Progenitor cell of endocrine pancreas (in vitro differentiated cells): ENCODE results near the gene IGF2BP3. TPM values are rescaled to one million over a fixed set of nuclear protein-coding genes. Genes with fewer than 3 reads are reported as not detected.
"Not testable (repeated sequence)": the region's sequence is repeated elsewhere in the genome, so short reads cannot be mapped to it uniquely, and the experiment has no call there.

Experiments
- DNase-seq: peaks from one replicate; pipeline ENCODE4 v3.0.0; 2021; ENCODE audit warnings: low spot score; ENCODE audit not compliant: unreplicated experiment
- H3K27ac Mint-ChIP-seq: 2 replicates; pipeline ENCODE4 v1.8.0; 2021; ENCODE audit warnings: mild to moderate bottlenecking, moderate library complexity, mixed read lengths
- H3K27me3 Mint-ChIP-seq: 2 replicates; pipeline ENCODE4 v1.8.0; 2021; ENCODE audit warnings: mixed read lengths
- H3K36me3 Mint-ChIP-seq: 2 replicates; pipeline ENCODE4 v1.8.0; 2022; ENCODE audit warnings: mixed read lengths; ENCODE audit not compliant: insufficient read depth
- H3K4me1 Mint-ChIP-seq: 2 replicates; pipeline ENCODE4 v1.8.0; 2021; ENCODE audit warnings: low read depth, mixed read lengths
- H3K4me3 Mint-ChIP-seq: 2 replicates; pipeline ENCODE4 v1.8.0; 2021; ENCODE audit warnings: low read depth, mild to moderate bottlenecking, moderate library complexity, mixed read lengths
- H3K9me3 Mint-ChIP-seq: 2 replicates; pipeline ENCODE4 v1.8.0; 2021; ENCODE audit warnings: low read depth, mixed read lengths
- CTCF ChIP-seq: fragments of 200-600 bp; sonication (generic); IDR thresholded peaks from one replicate; pipeline ENCODE4 v1.5.0; 2021; ENCODE audit warnings: antibody characterized with exemption, mild to moderate bottlenecking; ENCODE audit not compliant: unreplicated experiment
- total RNA-seq: library from RNA; stranded (reverse); gene quantifications from 2 replicates; pipeline ENCODE4 v1.2.1, GENCODE V29; 2021

IGF2BP3 gene
- total RNA-seq, 1 donor from 2014 or later = 96.9 TPM

GRCh38 chr7:23490357-23491135, 20.3 kb upstream of the IGF2BP3 start:
- H3K9me3 Mint-ChIP-seq = no peaks in the 10 kb centered on the region
- H3K27ac Mint-ChIP-seq = peak overlapping the region; percentile 49
- no peak for DNase-seq
- TF ChIP-seq CTCF = no peak
- H3K36me3 Mint-ChIP-seq = peaks cover 2% of the 10 kb centered on the region
- no peak overlapping the region for H3K4me3 Mint-ChIP-seq
- peaks cover 7% of the 10 kb centered on the region for H3K4me1 Mint-ChIP-seq
- no peaks in the 10 kb centered on the region for H3K27me3 Mint-ChIP-seq

GRCh38 chr7:23488714-23489113, 18.4 kb upstream of the IGF2BP3 start:
- H3K4me3 Mint-ChIP-seq, H3K9me3 Mint-ChIP-seq: not testable (repeated sequence)

GRCh38 chr7:23487670-23488069, 17.4 kb upstream of the IGF2BP3 start:
- H3K9me3 Mint-ChIP-seq = no peaks in the 10 kb centered on the region

More at GRCh38 chr7:23488714-23489113, 18.4 kb upstream of the IGF2BP3 start:
- not testable (repeated sequence) for H3K27me3 Mint-ChIP-seq, H3K4me1 Mint-ChIP-seq, H3K36me3 Mint-ChIP-seq, H3K27ac Mint-ChIP-seq, DNase-seq

GRCh38 chr7:23486002-23486773, 15.9 kb upstream of the IGF2BP3 start:
- TF ChIP-seq CTCF = no peak
- Mint-ChIP-seq H3K4me3 (no peak overlapping the region), H3K27me3 (no peaks in the 10 kb centered on the region), H3K4me1 (peaks cover 10% of the 10 kb centered on the region), H3K36me3 (peaks cover 2% of the 10 kb centered on the region), H3K9me3 (no peaks in the 10 kb centered on the region), H3K27ac (peak overlapping the region; percentile 76)
- DNase-seq = no peak

More at GRCh38 chr7:23487670-23488069, 17.4 kb upstream of the IGF2BP3 start:
- Mint-ChIP-seq H3K27ac (no peak overlapping the region), H3K27me3 (no peaks in the 10 kb centered on the region), H3K36me3 (peaks cover 2% of the 10 kb centered on the region), H3K4me3 (no peak overlapping the region), H3K4me1 (peaks cover 7% of the 10 kb centered on the region)
- DNase-seq = no peak
- TF ChIP-seq CTCF = no peak

GRCh38 chr7:23482686-23483085, 12.4 kb upstream of the IGF2BP3 start:
- Mint-ChIP-seq H3K9me3 (no peaks in the 10 kb centered on the region), H3K4me1 (peaks cover 12% of the 10 kb centered on the region), H3K36me3 (no peaks in the 10 kb centered on the region), H3K4me3 (no peak overlapping the region), H3K27me3 (no peaks in the 10 kb centered on the region), H3K27ac (no peak overlapping the region)
- DNase-seq = no peak
- no peak for TF ChIP-seq CTCF
